DMS153 (cell line): ENCODE data around the gene ATP9B.

Source experiments
- DNase-seq: peaks from one replicate; lab custom pipeline; 2025; lab: John Stamatoyannopoulos, UW

The ATP9B gene

GRCh38 chr18:79068937-79069716, at the start of gene ATP9B:
Gene ATP9B (plus strand): TSS chr18:79069394. CDS start chr18:79069411, 17 bp downstream.
- DNase-seq: peak; percentile 83

GRCh38 chr18:79019881-79020280, 49.3 kb upstream of the ATP9B start:
- no peak for DNase-seq

GRCh38 chr18:79022603-79023002, 46.6 kb upstream of the ATP9B start:
- no peak for DNase-seq

DNA sequence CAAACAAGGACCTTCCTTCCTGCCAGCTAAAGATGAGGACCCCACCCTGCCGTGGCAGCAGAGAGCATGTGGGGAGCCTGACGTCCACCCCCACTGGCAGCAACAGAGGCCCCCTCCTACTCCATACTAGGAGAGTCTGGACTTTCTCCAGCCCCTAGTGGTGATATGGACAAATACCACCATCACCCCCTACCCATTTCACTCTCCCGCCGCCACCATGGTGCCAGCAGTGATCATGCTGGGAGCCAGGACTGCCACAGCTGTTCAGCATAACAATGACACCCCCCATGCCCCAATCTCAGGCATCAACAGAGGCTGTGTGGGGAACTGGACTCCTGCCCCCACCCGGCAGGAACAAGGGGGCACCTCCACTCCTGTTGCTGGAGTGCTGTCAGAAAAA, 42.7 kb upstream of the ATP9B start:
- no peak for DNase-seq

DNA sequence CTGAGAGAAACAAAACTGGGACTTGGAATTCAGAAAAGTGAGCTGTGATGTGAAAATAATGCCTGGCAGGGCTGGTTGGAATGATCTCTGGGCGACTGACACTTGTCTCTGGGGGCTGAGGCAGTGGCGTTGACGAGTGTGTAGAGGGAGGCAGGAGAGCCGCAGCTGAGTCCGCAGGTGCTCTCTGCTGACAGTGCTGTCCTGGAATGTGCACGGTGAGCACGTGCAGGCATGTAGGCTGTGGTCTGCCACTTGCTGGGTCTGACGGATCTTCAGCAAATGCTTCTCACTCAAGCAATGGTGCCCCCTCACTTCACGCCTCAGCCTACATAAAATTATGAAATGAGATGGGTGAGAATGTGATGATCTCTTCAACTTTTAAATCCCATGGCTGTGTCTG, 38.5 kb upstream of the ATP9B start:
- no peak for DNase-seq

DNA sequence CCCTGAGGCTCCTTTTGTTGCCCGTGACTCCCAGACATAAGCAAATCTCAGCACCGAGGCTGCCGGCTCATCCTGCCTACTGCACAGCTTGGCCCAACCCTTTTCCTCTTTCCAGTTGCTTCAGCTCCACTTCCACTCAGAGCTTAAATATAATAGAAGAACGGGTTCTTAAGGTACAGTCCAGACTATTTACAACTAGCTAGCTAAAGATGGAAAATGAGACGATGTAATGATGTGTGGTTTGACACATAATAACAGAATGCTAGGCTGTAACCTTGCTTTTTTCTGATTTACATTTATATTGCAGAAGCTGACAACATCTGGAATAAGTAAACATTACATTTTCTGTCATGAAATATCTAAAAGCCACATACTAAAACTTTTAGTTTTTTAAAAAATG, 26.9 kb upstream of the ATP9B start:
- no peak for DNase-seq

DNA sequence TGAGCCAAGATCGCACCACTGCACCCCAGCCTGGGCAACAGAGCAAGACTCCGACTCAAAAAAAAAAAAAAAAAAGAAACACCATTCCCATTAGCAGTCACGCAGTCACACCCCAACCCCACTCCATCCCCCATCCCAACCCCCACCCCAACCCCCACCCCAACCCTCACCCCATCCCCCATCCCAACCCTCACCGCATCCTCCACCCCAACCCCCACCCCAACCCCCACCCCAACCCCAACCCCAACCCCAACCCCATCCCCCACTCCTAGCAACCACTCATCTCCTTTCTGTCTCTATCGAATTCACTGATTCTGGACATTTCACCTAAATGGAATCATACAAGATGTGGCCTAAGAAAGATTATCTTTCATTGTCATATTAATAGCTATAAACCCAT, 25.9 kb upstream of the ATP9B start:
- DNase-seq: no peak

DNA sequence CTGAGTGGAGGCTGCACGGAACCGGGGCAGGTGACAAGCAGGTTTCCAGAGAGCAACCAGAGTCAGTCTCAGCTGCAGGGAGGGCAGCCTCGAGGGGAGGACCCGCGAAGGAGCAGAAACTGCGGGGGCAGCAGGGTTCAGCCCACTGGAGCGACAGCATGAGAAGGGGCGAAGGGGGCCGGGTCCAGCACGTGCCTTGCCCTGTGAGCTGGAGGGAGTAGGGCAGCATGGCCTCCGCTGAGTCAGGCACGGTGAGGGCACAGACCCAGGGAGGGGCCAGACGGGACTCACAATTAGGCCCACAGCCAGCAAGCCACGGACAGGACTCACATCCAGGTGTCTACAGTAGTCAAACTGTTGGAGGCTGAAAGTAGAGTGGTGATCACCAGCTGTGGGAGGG, 22.7 kb upstream of the ATP9B start:
- DNase-seq: no peak

GRCh38 chr18:79047556-79048244, 21.5 kb upstream of the ATP9B start:
- no peak for DNase-seq

GRCh38 chr18:79048245-79048632, 21.0 kb upstream of the ATP9B start:
- DNase-seq: no peak

DNA sequence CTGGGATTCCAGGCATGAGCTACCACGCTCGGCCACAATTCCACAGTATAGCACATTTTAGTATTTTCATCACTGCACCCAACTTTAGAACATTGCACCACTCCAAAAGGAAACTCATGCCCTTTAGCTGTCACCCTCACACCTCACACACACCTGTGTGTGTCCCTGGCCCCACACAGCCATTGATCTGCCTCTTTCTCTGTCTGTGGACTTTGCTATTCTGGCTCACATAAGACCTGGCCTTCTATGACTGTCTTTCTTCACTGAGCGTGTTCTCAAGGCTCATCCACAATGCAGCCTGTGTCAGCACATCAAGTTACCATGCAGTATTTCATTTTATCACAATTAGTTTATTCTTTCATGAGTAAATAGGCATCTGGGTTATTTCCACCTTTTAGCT, 19.7 kb upstream of the ATP9B start:
- no peak for DNase-seq

- no peak for DNase-seq
Measured at GRCh38 chr18:79050005-79050404, 19.2 kb upstream of the ATP9B start.

DNA sequence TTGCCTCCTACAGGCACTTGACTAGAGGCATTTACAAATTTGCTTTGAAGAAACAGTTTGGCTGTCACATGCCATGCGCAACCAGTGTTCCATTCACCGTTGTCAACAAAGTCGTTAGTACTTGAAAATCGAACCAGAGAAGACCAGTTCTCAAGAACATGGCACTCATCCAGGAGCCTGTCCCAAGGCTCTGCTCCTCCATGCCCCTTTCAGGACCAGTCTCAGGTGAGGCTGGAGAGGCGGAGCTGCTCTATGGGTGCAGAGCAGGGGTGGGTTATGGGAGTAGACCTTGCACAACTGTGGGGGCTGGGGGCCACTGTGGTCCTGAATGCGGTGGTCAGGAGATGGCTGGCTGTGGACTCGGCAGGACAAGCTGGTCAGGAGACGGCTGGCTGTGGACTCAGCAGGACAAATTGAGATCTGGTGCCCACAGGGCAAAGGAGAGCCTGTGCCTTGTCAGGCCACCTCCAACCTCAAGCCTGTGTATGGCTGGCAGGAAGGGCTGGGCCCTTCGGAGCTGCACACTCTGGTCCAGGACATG, 12.3 kb upstream of the ATP9B start:
- no peak for DNase-seq

GRCh38 chr18:79058007-79058406, 11.2 kb upstream of the ATP9B start:
- no peak for DNase-seq

DNA sequence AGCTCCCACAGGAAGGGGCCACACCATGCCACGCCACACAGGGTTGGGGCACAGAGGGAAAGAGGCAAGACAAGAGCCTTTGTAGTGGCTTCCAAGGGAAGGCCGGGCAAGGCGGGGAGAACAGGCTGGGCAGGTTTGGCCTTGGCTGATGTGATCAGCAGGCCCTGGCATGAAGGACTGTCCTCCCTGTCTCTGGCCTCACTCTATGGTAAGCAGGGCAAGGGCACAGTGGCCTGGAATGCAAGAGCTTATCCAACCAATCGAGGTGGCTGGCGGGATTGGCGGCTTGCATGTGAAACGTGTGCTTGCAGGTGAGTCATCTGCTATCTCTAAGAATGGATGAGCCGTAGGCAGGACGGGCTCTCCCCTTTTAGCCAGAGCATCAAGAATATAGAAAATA, 6.4 kb upstream of the ATP9B start:
- DNase-seq: no peak

- DNase-seq: peak; percentile 97
Measured at GRCh38 chr18:79064228-79064627, 5.0 kb upstream of the ATP9B start.

DNA sequence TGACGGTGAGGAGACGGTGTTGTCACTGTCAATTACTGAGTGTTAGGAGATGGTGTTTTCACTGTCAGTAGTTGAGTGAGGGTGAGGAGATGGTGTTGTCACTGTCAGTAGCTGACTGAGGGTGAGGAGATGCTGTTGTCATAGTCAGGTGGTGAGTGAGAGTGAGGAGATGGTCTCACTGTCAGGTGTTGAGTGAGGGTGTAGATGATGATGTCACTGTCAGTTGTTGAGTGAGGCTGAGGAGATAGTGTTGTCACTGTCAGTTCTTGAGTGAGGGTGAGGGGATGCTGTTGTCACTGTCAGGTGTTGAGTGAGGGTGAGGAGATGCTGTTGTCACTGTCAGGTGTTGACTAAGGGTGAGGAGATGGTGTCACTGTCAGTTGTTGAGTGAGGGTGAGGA, 3.4 kb upstream of the ATP9B start:
- DNase-seq: no peak

DNA sequence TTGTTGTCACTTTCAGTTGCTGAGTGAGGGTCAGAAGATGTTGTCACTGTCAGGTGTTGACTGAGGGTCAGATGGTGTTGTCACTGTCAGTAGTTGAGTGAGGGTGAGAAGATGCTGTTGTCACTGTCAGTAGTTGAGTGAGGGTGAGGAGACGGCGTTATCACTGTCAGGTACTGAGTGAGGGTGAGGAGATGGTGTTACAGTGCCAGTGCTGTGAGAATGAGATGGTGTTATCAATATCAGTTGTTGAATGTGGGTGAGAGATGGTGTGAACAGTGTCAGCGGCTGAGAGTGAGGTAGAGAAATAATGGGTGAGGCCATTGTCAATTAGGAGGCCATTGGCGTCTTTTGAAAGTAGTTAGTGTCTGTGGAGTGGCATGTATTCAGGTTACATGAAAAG, 1.6 kb upstream of the ATP9B start:
- DNase-seq: no peak

DNA sequence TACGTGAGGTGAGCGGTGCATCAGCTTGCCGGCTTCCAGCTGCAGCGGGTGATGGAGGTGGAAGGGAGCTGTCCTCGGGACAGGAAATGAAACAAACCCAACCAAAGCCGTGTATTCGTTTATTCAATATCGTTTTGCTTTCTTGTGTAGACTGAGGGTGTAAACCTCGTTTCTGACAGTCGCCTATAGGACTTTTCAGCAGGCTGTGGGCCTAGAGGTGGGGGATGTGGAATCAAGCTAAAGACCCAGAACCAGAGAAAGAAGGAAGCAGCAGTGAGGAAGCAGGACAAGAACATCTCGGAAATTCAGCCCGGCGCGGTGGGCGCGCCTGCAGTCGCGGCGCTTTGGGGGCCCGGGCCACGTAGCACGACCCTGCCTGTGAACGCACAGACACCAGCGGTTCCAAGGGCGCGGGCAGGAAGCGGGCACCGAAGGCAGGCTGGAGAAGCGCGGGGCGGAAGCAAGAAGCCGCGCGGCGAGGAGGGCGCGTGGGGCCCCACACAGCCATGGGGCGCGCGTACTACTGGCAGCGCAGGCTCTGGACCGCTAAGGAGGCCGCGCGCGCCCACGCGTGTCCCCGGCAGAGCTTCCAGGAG, 755 bp upstream of the ATP9B start:
- no peak for DNase-seq

DNA sequence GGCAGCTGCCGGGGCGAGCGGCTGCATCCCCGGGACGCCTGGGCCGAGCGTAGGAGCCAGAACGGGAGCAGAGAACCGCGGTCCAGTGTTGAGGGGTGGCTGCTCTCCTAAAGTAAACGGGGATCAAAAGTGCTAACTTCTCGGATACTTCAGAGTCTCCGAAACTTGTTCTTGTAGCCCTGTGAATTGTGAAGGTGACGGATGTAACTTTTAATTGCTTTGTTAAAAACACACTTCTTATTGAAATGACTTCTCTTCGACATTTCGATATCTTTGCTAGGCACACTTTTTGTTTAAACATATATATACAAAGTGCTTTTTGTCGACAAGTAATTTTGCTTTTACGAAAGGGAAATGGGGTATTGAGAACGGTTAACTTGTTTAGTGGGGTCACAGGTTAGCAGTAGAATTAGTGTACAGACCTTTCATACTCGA, 540 bp downstream of the ATP9B start:
- no peak for DNase-seq

DNA sequence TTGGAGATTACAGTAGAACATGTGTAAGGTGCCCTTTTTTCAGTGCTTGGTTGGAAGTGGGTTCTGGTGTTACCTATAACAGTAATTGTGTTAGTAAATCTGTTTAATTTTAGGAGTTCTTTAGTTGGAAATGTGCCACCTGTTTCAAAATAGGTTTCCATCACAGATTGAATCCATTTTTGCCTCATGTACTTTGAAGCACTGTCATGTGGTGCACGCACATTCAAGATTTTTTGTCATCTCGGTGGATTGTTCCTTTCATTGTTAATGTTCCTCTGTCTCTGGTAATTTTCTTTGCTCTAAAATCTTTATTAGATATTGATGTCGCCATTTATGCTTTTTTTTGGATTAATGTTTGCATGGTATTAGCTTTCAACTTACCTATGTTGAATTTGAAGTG, 1.3 kb downstream of the ATP9B start:
- no peak for DNase-seq

GRCh38 chr18:79071037-79071436, 1.8 kb downstream of the ATP9B start:
- DNase-seq: no peak
